GM19238 (cell line): Measurements from ENCODE around the gene SIL1.
"Not testable (repeated sequence)": the region's sequence is repeated elsewhere in the genome, so short reads cannot be mapped to it uniquely, and the experiment has no call there.

ENCODE experiments used
- DNase-seq: peaks from one replicate; pipeline ENCODE4 v3.0.0; 2011; ENCODE audit warnings: low spot score; ENCODE audit not compliant: insufficient read length

SIL1 gene

GRCh38 chr5:139204196-139204595 lies 6.0 kb upstream of the SIL1 start:
- no peak for DNase-seq

DNA sequence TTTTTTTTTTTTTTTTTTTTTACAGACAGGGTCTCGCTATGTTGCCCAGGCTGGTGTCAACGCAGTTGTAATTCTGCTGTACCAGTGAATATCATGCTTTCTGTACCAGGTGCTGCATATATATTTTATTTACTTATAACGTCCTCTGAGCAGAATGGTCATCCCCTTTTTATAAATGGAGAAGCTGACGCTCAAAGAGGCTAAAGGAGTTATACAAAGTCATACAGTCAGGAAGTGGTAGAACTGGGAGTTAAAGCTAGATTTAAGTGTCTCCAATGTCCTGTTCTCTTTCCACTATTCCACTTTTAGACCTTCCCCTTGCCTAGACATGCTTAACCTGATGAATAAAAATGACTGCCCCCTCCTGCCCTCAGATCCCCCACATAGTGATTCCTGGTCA lies 1.2 kb upstream of the SIL1 start:
- no peak for DNase-seq

GRCh38 chr5:139196296-139196956 lies 1.7 kb downstream of the SIL1 start:
- DNase-seq = no peak

GRCh38 chr5:139194486-139194885 lies 3.7 kb downstream of the SIL1 start:
- no peak for DNase-seq

DNA sequence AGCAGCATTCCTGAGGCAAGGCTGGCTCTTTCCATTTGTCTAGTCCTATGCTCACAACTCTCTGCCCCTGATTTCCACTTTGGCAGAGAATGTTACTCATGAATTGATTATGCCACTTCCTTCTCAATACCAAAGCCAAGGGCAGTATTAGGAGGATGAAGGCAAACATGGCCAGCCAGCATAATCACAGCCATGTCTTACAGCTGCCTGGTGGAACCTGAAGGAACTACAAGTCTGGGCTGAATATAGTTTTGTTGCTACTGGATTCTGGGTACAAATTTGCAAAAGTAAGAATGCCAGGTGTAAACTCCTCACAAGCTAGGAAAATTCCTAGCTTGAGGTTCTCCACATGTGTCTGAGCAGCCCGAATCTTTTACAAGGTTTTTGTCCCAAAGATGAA lies 4.2 kb downstream of the SIL1 start:
- DNase-seq = no peak

DNA sequence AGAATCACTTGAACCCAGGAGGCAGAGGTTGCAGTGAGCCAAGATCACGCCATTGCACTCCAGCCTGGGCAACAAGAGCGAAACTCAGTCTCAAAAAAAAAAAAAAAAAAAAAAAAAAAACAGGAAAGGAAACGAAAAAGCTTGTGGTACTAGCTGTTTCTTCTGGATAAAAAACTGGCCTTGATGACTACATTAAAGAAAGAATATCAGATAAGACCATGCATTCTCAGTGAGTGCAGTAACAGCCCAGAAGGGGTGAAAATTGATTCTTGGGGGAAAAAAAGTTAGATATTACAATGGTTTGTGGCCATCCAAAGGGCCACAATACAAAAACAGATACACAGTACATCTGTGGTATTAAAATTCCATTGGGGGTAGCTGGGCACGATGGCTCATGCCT lies 5.3 kb downstream of the SIL1 start:
- not testable (repeated sequence) for DNase-seq

GRCh38 chr5:139191954-139192353 lies 6.2 kb downstream of the SIL1 start:
- not testable (repeated sequence) for DNase-seq

DNA sequence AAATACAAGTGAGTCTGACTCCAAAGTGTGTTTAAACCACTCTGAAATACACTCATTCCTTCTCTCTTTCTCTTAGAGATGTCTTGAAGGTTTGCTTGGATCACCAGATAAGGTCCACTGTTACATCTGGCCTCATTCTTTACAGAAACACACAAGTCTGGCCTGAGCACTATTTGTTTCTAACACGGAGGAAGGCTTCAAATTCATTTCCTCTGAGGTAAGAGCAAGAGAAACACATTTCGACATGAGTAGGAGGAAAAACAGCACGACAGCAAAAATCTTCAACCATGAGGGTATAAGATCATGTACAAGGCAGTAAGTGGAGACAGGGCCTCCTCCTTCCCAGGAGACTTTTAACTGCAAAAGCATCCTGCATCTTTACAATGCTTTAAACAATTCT lies 8.0 kb downstream of the SIL1 start:
- no peak for DNase-seq

DNA sequence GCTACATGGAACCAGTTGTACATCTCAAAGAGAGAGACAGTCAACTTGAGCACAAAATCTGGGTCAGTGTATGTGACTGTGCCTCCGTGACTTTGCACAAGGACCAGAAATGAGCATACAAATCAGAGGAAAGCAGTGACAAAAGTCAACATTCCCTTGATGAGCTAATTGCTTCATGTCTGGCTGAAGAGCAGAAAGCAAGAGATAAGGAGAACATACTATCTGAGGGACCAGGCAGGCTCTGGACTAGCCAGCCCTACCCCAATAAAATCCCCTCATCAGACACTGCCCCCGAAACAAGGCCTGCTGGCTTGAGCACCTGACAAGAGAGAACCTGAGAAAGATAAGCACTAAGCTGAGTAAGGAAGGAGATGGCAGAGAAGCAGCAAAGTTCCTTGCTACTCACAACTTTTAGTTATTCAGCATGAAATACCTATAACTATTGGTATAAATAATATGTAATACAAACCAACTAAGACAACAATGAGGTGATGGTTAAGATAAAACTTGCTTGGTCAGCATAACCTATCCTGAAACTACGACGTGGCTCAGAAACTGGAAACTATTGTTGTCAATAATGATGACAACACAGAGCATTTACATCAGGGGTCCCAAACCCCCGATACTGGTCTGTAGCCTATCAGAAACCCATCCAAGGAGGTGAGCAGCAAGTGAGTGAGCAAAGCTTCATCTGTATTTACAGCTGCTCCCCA lies 9.5 kb downstream of the SIL1 start:
- DNase-seq = no peak

GRCh38 chr5:139186752-139187326 lies 11.3 kb downstream of the SIL1 start:
- DNase-seq = no peak

DNA sequence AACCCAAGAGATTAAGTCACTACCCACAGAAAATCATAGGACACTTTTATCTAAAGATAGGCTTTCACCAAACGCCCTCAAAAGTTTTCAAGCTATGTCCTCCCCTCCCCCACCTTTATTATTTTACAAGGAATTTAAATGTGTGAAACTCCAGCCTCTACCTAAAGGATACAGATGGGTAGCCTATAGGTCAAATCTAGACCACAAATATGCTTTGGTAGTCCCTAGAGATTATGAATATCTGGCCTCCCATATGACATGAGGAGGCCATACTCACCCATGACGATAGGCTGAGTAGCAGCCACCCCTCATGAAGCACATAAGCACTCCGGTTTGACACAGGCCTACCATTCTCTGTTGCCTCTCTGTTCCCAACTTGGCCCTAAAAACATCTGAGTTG lies 11.9 kb downstream of the SIL1 start:
- no peak for DNase-seq

GRCh38 chr5:139185589-139185988 lies 12.6 kb downstream of the SIL1 start:
- DNase-seq = no peak

DNA sequence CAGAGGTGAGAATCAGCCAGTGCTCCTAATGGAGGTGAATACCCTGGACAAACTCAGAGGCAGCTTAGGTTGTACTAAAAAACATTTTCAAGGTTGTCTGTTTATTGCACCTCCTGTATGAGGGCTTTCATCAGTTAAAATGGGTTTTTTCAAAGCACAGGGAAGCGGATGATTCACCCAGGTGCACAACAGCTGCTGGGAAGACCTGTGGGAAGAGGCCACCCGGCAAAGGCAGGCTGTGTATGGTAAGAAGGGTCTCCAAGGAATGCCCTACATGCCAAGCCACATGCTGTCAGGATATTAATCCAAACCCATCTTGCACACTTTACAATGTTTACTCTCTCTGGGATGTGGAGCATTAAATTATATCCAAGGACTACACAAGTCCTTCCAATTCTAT lies 14.7 kb downstream of the SIL1 start:
- DNase-seq = no peak

GRCh38 chr5:139182528-139183296 lies 15.5 kb downstream of the SIL1 start:
- DNase-seq = no peak

GRCh38 chr5:139181835-139182452 lies 16.2 kb downstream of the SIL1 start:
- no peak for DNase-seq

- no peak for DNase-seq
These were observed 16.8 kb downstream of the SIL1 start for GRCh38 chr5:139181322-139181730.

DNA sequence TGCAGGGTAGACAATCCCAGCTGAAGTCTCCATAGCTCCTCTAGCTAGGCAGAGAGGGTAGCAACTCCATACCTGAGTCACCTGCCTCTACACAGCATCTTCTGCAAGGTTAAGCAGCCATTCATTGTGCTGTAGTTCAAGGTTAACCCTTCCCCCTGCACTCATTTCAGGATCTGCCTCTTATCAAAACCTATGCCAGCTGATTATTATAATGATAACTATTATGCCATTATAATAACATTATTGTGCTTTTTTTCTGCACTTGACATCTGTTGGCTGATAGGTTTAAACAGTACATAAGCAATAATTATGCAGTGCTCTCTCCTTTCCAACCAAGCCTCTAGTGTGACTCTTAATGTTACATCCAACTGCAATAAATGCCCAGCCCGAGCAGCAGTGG lies 17.3 kb downstream of the SIL1 start:
- no peak for DNase-seq

GRCh38 chr5:139179778-139180513 lies 18.2 kb downstream of the SIL1 start:
- not testable (repeated sequence) for DNase-seq

GRCh38 chr5:139178935-139179334 lies 19.2 kb downstream of the SIL1 start:
- DNase-seq = no peak

DNA sequence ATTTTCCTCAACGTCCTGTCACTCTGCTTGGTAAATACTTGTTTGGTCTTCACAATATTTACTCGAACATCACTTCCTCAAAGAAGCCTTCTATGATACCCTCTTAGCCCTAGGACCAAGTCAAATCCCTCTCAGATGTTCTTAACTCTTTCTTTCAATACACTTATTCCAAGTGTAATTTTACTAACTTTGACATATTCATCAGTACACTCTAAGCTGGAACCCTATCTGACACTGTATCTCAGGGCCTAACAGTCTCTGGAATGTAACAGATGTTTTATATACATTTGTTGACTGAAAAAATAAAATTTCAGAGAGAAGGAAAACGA lies 19.6 kb downstream of the SIL1 start:
- no peak for DNase-seq
